ENCODE results near the gene GNG7.
"Not testable (repeated sequence)": the region's sequence is repeated elsewhere in the genome, so short reads cannot be mapped to it uniquely, and the experiment has no call there.

GNG7 gene

DNA sequence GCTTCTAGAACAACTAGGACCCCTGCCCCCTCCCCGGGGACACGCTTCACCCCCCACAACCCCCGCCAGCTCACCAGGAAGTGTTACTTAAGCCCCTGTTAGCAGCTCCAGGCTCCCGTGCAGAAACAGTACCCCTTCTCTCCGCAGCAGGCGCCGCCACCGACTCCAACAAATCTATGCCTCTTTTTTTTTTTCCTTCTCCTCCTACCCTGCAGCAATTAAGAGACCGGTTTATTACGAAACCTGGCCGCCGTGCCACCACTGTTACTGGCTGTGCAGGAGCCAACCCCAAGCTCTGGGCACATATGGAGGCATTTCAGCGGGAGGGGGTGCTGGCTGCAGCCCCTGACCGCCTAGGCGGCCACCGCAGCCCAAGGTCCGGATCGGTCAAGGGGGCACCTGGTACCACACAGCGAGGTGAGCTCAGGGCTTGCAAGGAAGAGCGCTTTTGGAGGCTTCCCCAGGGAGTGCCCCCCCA is 224.2 kb downstream of the GNG7 start:
- peak; percentile 74 for DNase-seq

- peak; percentile 49 for DNase-seq
Observed at GRCh38 chr19:2477732-2478191, 224.7 kb downstream of the GNG7 start.

DNA sequence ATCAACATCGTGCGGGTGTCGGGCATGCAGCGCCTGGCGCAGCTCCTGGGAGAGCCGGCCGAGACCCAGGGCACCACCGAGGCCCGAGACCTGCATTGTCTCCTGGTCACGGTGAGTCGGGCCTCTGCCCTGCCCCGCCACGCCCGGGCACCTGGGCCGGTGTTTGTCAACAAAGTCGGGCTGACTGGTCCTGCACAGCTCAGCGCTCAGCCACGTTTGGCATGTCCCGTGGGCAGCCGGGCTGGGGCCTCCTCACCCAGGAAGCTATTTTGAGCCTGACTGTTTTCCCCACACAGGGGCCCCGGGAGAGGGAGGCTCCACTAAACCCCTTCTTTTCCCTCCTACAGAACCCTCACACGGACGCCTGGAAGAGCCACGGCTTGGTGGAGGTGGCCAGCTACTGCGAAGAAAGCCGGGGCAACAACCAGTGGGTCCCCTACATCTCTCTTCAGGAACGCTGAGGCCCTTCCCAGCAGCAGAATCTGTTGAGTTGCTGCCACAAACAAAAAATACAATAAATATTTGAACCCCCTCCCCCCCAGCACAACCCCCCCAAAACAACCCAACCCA is 225.3 kb downstream of the GNG7 start:
- DNase-seq, result peak; percentile 48

DNA sequence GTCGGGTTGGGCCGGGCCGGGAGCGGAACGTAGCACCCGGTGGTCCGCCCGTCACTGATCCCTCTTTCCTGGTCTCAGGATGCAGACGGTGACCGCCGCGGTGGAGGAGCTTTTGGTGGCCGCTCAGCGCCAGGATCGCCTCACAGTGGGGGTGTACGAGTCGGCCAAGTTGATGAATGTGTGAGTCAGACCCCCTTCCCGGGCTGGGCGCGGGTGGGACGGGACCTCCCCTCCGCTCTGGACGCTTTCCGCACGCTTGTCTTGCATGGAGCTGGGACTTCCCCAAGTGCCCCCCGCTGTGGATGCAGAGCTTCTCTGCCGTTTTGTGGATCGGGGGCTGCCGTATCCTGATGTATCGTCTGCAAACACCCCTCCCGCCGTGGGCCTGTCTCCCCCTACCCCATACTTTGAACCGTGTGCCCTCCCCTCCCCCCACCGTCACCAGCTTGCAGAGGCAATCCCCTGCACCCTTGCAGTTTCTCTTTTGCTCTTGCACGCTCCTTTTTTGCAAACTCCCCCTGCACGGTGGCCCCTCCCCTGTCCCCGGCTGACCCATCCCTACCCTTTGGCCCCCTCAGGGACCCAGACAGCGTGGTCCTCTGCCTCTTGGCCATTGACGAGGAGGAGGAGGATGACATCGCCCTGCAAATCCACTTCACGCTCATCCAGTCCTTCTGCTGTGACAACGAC is 225.9 kb downstream of the GNG7 start:
- DNase-seq, result peak; percentile 67

DNA sequence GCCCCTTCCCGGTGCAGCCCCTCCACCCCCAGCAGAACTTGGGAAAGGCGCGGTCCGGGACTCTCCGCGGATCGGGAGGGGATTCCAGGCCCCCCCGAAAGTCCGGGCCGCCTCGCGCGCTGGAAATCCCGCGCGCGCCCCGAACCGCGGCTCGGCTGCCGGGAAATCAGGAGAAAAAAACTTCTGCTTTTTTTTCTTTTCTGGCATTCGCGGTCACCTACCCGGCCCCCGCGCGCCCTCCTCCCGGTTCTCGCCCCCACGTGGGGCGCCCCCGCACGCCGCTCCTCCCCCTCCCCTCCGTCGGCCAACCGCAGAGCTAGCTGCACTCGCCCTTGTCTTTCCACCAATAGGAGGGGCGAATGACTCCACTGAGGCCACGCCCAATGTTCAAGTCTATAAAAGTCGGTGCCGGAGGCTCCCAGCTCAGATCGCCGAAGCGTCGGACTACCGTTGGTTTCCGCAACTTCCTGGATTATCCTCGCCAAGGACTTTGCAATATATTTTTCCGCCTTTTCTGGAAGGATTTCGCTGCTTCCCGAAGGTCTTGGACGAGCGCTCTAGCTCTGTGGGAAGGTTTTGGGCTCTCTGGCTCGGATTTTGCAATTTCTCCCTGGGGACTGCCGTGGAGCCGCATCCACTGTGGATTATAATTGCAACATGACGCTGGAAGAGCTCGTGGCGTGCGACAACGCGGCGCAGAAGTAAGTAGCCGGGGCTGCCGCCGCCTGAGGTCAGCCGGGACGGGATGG is 226.6 kb downstream of the GNG7 start, which contains the start of gene GADD45B:
TSS of gene GADD45B (plus strand) at position 426 of the 749 bp plus-strand sequence. CDS start at position 658, 232 bp downstream.
- DNase-seq, result peak; percentile 98

DNA sequence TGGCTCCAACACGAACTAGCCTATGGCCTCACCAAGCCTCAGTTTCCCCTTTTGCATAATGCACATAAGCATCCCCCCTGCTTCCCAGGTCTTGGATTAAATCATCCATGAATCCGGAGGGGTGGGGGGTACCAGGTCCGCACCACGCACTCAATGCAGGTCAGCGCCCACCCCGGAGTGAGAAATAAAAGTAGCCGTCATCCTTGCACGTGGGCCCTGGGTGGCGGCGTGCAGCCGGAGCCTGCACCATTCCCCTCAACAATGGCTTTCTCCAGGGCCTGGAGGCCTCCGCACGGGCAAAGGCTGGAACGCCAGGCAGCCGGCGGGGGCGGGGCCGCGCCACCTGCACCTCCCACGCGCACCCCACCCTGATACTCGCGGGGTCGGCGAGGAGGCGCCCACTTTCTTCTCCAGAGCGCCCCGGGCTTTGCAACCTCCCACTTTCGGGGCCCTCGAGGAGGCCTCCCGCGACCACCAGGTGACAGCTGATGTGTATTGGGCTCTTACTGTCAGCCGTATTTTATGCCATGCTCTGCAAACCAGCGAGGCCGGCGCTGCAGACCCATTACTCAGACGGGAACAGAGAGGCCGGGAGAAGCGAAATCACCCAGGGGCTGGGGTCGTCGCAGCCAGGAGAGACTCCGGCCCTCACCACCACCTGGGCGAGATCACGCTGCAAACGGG is 227.3 kb downstream of the GNG7 start:
- DNase-seq, result peak; percentile 70

GRCh38 chr19:2474232-2475017 is 228.1 kb downstream of the GNG7 start:
- peak; percentile 90 for DNase-seq

DNA sequence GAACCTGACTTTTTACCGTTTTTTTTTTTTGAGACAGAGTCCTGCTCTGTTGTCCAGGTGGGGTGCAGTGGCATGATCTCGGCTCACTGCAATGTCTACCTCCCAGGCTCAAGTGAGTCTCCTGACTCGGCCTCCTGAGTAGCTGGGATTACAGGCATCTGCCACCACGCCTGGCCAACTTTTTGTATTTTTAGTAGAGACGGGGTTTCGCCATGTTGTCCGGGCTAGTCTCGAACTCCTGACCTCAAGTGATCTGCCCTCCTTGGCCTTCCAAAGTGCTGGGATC is 232.6 kb downstream of the GNG7 start:
- not testable (repeated sequence) for DNase-seq

GRCh38 chr19:2469102-2469914 is 233.2 kb downstream of the GNG7 start:
- DNase-seq, result no peak

DNA sequence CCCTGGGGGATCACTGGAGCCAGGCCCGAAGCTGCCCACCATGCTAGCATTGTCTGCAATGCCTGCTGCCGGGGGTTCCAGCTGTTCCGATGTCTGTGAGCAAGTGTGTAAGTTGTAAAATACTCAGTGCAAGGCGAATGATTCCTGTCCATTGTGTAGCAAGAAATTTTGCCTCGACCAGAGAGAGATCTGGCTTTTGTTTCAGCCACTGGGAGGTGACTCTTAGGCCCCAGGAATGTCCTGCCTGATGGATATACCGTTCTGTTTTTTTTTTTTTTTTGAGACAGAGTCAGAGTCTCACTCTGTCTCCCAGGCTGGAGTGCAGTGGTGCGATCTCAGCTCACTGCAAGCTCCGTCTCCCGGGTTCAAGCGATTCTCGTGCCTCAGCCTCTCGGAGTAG is 233.9 kb downstream of the GNG7 start:
- no peak for DNase-seq

DNA sequence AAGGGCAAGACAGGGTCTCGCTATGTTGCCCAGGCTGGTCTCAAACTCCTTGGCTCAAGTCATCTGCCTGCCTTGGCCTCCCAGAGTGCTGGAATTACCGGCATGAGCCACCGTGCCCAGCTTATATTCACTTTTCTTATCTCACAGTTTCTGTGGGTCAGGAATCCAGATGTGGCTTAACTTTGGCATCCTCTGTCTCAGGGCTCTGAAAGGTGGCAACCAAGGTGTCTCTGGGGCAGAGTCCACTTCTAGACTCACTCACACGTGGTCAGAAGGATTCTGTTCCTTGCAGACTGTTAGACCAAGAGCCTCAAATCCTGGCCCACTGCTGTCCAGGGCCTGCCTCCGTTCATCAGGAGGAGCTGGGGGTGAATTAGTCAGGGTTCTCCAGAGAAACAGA is 238.1 kb downstream of the GNG7 start:
- DNase-seq, result no peak

GRCh38 chr19:2463694-2464093 is 238.8 kb downstream of the GNG7 start:
- not testable (repeated sequence) for DNase-seq

DNA sequence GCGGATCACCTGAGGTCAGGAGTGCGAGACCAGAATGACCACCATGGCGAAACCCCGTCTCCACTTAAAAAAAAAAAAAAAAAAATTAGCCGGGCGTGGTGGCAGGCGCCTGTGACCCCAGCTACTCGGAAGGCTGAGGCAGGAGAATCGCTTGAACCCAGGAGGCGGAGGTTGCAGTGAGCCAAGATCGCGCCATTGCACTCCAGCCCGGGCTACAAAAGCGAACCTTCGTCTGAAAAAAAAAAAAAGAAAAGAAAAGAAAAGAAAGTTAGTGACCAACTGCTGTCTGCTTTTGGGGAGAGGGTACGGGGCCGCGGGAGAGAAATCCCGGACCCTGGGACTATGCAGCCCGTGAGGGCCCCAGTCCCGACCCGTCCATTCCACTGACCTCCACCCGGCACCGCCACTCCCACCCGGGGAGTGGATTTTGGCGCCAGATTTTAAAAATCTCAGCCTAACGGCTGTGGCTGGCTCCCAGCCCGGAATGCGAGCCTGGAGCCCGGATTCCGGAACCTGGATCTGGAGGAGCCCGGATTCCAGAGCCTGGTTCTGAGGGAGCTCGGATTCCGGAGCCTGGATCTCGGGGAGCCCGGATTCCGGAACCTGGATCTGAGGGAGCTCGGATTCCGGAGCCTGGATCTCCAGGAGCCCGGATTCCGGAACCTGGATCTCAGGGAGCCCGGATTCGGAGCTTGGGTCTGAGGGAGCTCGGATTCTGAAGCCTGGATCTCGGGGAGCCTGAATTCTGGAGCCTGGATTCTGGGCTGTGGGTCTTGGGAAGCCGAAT is 239.7 kb downstream of the GNG7 start:
- DNase-seq, result peak; percentile 94

DNA sequence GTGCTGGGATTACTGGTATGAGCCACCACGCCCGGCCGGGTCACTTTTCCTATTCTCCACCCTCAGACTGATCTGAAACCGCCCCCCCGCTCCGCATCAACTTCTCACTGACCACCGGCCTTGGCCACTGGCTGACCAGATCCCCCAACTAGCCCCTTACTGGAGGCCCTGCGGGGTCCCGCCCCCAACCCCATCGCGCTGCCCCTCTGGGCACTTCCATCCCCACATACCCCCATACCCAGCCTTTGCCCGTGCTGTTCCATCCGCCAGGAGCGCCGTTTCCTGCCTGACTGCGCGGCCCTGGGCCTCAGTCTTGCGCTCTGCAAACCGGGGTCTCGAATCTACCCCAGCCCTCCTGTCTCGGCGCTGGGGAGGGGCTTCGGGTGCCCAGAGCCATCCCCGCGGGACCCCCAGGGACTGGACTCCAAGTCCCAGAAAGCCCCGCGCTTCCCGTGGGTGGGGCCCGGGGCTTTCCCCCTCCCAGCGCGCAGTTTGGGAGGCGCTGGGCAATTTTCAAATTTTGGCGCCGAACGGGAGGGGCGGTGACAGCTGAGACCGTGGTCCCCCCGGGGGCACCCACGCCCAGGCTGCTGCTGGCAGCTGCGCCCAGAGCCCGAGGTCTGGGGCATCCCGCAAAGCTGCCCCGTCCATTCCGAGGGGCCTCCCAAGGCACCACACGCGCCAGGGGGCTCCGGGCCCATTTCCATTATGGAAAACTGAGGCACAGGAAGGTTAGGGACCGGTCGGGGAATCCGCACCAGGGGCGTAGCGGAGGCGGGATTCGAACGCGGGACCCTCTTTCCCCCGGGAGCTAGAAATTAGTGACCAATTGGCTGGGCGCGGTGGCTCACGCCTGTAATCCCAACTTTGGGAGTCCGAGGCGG is 240.5 kb downstream of the GNG7 start:
- peak; percentile 87 for DNase-seq
